HG03097 (cell line): ENCODE measurements around the gene LSP1.

ENCODE experiments used
- ATAC-seq: cut with Tn5 transposase; IDR thresholded peaks from one replicate; pipeline ENCODE4 v1.9.1; 2021; ENCODE audit not compliant: unreplicated experiment, low FRiP score

The LSP1 gene

GRCh38 chr11:1888347-1888753, 35.5 kb downstream of the LSP1 start:
- no peak for ATAC-seq

- no peak for ATAC-seq
Observed at GRCh38 chr11:1888811-1889210, 35.9 kb downstream of the LSP1 start.

GRCh38 chr11:1889224-1889930, 36.5 kb downstream of the LSP1 start:
- no peak for ATAC-seq

- no peak for ATAC-seq
Observed at GRCh38 chr11:1889941-1890855, 37.3 kb downstream of the LSP1 start.

GRCh38 chr11:1890856-1891830, 38.3 kb downstream of the LSP1 start:
- no peak for ATAC-seq

GRCh38 chr11:1891831-1892115, 38.9 kb downstream of the LSP1 start, which contains the start of gene PRR33:
Gene PRR33, minus strand, starts transcription at chr11:1891895. Its CDS starts 1,311 bp downstream, at chr11:1890584.
- ATAC-seq: no peak

- ATAC-seq: no peak
Observed at GRCh38 chr11:1892116-1892515, 39.2 kb downstream of the LSP1 start.

- no peak for ATAC-seq
Observed at GRCh38 chr11:1892558-1892957, 39.7 kb downstream of the LSP1 start.

- no peak for ATAC-seq
Observed at GRCh38 chr11:1893581-1894359, 40.9 kb downstream of the LSP1 start.

- ATAC-seq: no peak
Observed at GRCh38 chr11:1894759-1895158, 41.9 kb downstream of the LSP1 start.

- ATAC-seq: no peak
Observed at GRCh38 chr11:1896468-1896867, 43.6 kb downstream of the LSP1 start.

- no peak for ATAC-seq
Observed at GRCh38 chr11:1896923-1897322, 44.0 kb downstream of the LSP1 start.

GRCh38 chr11:1899090-1899489, 46.2 kb downstream of the LSP1 start:
- no peak for ATAC-seq

- no peak for ATAC-seq
Observed at GRCh38 chr11:1899686-1900085, 46.8 kb downstream of the LSP1 start.

GRCh38 chr11:1906181-1906580, 53.3 kb downstream of the LSP1 start:
- ATAC-seq: no peak

- ATAC-seq: no peak
Observed at GRCh38 chr11:1906611-1907423, 53.9 kb downstream of the LSP1 start.

GRCh38 chr11:1908618-1909017, 55.7 kb downstream of the LSP1 start:
- ATAC-seq: no peak

- no peak for ATAC-seq
Observed at GRCh38 chr11:1909524-1909923, 56.6 kb downstream of the LSP1 start.

- no peak for ATAC-seq
Observed at GRCh38 chr11:1912289-1912878, 59.5 kb downstream of the LSP1 start.
